ENCODE data around the gene TEPSIN.

TEPSIN gene

DNA sequence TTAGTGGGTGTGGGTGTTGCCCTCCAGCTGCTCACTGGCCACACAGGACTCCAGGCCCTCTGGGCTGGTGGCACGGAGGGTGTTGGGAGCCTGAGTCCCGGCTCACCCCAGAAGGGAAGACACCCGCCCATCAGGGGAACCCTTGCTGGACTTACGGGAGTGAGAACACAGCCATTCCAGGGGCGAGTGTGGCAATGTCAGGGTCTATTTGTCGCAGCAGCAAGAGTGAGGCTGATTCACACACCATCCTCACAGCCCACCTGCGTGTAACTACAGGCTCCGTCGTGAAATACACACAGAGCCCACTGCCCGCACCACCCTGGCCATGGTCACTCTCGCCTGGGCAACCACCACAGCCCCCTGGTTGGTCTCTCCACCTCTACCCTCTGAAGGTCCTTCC is 55.0 kb downstream of the TEPSIN start:
- no peak for DNase-seq (ENCODE audit: low read depth)

DNA sequence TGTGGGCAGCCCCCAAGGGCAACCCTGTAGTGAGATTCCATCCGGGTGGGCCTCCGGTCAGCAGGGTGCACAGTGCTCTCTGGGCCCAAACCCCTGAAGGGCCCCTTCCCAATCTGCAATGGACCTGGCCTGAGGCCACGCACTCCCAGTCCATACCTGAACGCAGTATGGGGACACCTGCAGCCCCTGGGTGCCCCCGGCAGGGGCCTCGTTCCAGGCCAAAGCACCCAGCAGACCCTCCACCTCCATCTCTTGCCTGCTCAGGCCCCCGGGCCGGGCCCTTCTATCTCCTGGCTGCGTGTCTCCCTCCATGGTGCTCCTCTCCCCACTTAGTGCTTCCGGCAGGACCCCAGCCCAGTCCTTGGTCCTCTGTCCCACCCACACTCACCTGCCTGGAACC is 55.5 kb downstream of the TEPSIN start:
- no peak for DNase-seq (ENCODE audit: low read depth)

DNA sequence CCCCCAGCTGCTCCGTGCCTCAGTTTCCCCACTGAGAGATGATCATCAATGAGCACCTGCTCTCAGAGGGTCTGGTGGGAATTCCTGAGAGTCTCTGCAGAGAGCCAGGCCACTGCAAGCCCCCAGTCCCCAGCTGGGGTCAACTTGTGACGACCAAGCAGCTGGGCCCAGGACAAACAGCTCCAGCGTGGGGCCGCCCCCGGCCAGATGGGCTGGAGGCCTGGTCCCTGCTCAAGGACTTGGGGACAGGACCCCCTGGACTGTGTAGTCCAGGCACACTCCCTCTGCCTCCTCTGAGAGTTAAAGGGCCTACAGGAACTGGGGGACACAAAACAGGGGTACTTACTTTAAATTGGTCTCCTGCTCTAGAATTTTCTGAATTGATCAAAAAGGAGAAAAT is 56.3 kb downstream of the TEPSIN start:
- no peak for DNase-seq (ENCODE audit: low read depth)

DNA sequence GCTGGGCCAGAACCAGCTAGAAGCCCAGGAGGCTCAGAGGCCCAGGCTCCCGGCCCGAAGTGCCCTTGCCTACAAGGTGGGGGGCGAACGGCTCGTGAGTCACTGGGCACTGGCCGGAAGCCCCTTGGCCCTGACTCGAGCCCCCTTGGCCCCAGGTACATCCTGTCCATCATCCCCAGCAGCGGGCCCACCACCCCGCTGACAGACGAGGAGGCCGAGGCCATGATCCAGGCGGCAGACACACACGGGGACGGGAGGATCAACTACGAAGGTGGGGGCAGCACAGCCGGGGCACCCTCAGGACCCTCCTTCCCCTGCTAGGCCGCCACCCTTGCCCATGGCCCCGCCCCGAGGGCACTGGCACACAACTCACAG is 57.1 kb downstream of the TEPSIN start:
- no peak for DNase-seq (ENCODE audit: low read depth)

DNA sequence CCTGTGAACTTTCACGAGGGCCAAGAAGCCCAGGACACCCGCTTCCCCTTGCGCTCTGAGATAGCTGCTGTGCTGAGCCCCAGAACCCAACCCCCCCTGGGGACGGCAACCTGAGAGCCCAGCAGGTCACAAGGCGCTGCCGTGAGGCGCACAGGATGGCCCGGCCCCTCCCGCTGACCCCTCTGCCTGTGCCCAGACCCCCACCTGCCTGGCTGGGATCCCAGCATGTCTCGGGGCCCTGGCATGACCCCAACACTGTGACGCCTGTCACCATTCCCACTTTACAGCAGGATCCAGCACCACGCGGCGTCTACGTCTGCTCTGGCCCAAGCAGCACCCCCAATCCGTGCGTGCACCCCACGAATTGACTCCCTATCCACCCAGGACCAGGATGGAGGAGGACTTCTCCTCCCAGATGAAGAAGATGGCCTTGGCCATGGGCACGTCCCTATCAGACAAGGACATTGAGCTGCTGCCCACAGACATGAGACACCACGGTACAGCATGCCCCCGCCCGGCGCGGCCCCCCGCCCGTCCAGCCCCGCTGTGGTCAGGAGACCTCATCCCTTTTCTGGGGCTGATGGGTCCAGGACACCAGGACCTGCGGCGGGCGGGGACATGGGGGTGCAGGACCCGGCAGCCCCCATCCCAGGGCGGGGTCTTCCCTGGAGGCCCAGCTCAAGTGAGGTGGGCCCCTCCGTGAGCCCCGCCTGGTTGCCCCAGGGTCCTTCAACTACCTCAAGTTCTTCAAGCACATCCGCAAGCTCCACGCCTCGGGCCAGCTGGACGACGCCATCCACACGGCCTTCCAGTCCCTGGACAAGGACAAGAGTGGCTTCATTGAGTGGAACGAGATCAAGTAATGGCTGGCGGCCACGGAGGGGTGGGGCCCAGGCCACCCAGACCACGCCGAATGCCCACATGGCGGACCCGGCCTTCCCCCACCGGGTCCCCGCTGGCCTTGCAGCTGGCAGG is 57.7 kb downstream of the TEPSIN start:
- no peak for DNase-seq (ENCODE audit: low read depth)

DNA sequence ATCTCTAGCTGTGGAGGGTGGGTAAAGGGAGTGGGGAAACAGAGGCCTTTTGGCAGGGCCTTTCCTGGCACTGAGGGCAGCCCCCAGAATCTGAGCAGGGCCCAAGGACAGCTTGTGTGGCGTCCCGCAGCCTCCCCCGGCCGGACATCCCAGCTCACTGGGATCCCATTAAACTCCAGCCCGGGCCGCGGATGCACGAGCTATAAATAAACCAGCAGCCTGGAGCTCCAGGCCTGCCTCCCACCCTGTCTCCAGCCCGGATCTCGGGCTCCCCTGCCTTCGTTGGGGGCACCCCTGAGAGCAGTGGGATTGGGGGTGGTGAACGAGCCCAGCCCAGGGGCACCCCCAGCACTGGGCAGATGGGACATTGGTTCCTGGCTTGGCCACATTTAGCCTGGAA is 59.0 kb downstream of the TEPSIN start:
- DNase-seq (ENCODE audit: low read depth) = no peak

DNA sequence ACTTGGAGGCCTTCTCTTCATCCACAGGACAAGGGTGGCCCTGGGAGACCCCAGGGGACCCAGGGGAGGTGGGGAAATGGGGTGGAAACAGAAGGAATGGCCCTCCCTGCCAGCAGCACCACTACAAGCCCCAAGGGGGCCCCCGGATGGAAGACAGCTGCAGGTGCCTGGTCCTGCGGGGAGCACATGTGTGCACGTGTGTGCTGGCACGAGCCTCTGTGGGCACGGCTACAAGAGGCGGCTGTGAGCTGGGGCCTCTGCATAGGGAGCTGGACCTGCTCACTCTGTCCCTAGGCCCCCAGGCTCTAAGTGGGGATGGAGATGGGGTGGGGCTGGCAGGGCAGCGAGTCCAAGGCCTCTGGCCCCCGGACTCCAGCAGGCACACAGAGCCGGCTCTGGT is 59.6 kb downstream of the TEPSIN start:
- DNase-seq (ENCODE audit: low read depth) = no peak

Measured in stromal cell of bone marrow (primary cell).